ENCODE results near the gene CD84. TPM values are rescaled to one million over a fixed set of nuclear protein-coding genes. Genes with fewer than 3 reads are reported as not detected.

Gene CD84
- total and polyA plus RNA-seq, 4 donors = 1.9 to 18.8 (median 10.7) TPM

DNA sequence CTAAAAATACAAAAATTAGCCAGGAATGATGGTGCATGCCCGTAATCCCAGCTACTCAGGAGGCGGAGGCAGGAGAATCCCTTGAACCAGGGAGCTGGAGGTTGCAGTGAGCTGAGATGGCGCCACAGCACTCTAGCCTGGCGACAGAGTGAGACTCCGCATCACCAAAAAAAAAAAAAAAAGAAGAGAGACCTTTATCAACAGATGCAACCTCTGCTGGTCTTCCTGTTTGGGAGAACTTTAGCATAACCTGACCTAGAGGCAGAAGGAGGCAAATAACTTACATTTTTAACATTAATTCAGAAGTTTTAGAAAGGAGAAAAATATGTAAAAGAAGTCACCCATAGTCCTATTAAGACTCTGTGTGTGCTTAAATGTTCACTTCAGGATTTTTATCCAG lies 35.1 kb upstream of the CD84 start:
- 60 to 86% methylated on average over 5 of the region's 5 CpGs for WGBS, 2 donors
- Histone ChIP-seq H3K9me3 (ENCODE audit: control insufficient read depth in 4 of 4, insufficient read depth in 3 of 4, low read length in 3 of 4) (no peaks in the 10 kb centered on the region), H3K4me1 (ENCODE audit: control insufficient read depth in 5 of 5, insufficient read depth in 5 of 5, low read length in 5 of 5) (no peaks in the 10 kb centered on the region), H3K9ac (ENCODE audit: insufficient read depth in 1 of 2, low read length in 2 of 2) (no peak overlapping the region), H3K36me3 (ENCODE audit: control insufficient read depth in 4 of 4, insufficient read depth in 4 of 4, low read length in 4 of 4) (no peaks in the 10 kb centered on the region), H3K27ac (ENCODE audit: low read depth in 1 of 2, low read length in 1 of 2) (no peak overlapping the region), H3K27me3 (ENCODE audit: control insufficient read depth in 3 of 3, insufficient read depth in 3 of 3, low read length in 2 of 3) (peaks cover 0 to 3% (median 0%) of the 10 kb centered on the region in 3 donors), H3K4me3 (no peak overlapping the region)
- DNase-seq (no peak), ATAC-seq (ENCODE audit: insufficient read depth, low FRiP score) (no peak)
- TF ChIP-seq, protein P1, sequence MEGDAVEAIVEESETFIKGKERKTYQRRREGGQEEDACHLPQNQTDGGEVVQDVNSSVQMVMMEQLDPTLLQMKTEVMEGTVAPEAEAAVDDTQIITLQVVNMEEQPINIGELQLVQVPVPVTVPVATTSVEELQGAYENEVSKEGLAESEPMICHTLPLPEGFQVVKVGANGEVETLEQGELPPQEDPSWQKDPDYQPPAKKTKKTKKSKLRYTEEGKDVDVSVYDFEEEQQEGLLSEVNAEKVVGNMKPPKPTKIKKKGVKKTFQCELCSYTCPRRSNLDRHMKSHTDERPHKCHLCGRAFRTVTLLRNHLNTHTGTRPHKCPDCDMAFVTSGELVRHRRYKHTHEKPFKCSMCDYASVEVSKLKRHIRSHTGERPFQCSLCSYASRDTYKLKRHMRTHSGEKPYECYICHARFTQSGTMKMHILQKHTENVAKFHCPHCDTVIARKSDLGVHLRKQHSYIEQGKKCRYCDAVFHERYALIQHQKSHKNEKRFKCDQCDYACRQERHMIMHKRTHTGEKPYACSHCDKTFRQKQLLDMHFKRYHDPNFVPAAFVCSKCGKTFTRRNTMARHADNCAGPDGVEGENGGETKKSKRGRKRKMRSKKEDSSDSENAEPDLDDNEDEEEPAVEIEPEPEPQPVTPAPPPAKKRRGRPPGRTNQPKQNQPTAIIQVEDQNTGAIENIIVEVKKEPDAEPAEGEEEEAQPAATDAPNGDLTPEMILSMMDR (IDR thresholded peaks at IDR 0.05; ENCODE audit: control extremely low read depth, extremely low read depth) = no peak

DNA sequence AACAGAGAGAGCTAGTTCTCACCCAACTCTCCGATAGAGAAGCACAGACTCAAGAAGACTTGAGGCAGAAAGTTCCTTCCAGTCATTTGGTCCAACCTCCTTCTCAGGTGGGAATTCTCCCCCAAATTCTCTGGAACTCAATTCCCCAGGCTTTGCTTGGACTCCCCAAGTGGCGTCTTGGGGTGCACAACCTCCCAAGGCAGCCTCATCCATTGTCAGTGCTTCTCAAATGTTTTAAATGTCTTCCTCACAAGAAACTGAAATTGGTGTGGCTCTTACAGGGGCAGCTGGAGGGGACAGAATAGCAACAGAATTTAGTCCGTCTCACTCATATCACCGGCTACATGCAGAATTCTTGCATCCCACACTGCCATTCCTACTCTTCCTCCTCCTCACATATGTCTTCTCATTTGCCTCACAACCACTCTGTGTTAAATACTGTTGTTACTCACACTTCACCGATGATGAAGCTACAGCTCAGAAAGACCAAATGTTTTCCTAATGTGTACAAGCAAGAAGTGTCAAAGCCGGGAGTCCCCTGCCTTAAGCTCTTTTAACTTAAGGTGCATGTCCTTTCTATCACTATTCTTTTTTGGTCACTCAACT lies 33.4 kb upstream of the CD84 start:
- Histone ChIP-seq H3K4me3 (no peak overlapping the region), H3K9ac (ENCODE audit: insufficient read depth in 1 of 2, low read length in 2 of 2) (no peak overlapping the region), H3K36me3 (ENCODE audit: control insufficient read depth in 4 of 4, insufficient read depth in 4 of 4, low read length in 4 of 4) (no peaks in the 10 kb centered on the region), H3K4me1 (ENCODE audit: control insufficient read depth in 5 of 5, insufficient read depth in 5 of 5, low read length in 5 of 5) (no peaks in the 10 kb centered on the region), H3K9me3 (ENCODE audit: control insufficient read depth in 4 of 4, insufficient read depth in 3 of 4, low read length in 3 of 4) (no peaks in the 10 kb centered on the region), H3K27me3 (ENCODE audit: control insufficient read depth in 3 of 3, insufficient read depth in 3 of 3, low read length in 2 of 3) (peaks cover 0 to 3% (median 0%) of the 10 kb centered on the region in 3 donors), H3K27ac (ENCODE audit: low read depth in 1 of 2, low read length in 1 of 2) (no peak overlapping the region)
- 83 to 94% methylated on average over 6 of the region's 6 CpGs for WGBS, 2 donors
- ATAC-seq (ENCODE audit: insufficient read depth, low FRiP score) (no peak), DNase-seq (no peak)
- TF ChIP-seq, protein P1 (IDR thresholded peaks at IDR 0.05; ENCODE audit: control extremely low read depth, extremely low read depth) = no peak

- DNase-seq (no peak), ATAC-seq (ENCODE audit: insufficient read depth, low FRiP score) (no peak)
- H3K9ac ChIP-seq (ENCODE audit: insufficient read depth in 1 of 2, low read length in 2 of 2) = no peak overlapping the region
- no peak overlapping the region for H3K4me3 ChIP-seq
- H3K36me3 ChIP-seq (ENCODE audit: control insufficient read depth in 4 of 4, insufficient read depth in 4 of 4, low read length in 4 of 4) = no peaks in the 10 kb centered on the region
- WGBS, 2 donors = 11 to 28% methylated on average over 1 of the region's 1 CpG
- peaks cover 0 to 3% (median 0%) of the 10 kb centered on the region in 3 donors for H3K27me3 ChIP-seq (ENCODE audit: control insufficient read depth in 3 of 3, insufficient read depth in 3 of 3, low read length in 2 of 3)
- no peaks in the 10 kb centered on the region for H3K4me1 ChIP-seq (ENCODE audit: control insufficient read depth in 5 of 5, insufficient read depth in 5 of 5, low read length in 5 of 5)
- no peaks in the 10 kb centered on the region for H3K9me3 ChIP-seq (ENCODE audit: control insufficient read depth in 4 of 4, insufficient read depth in 3 of 4, low read length in 3 of 4)
- TF ChIP-seq, protein P1 (IDR thresholded peaks at IDR 0.05; ENCODE audit: control extremely low read depth, extremely low read depth) = no peak
- no peak overlapping the region for H3K27ac ChIP-seq (ENCODE audit: low read depth in 1 of 2, low read length in 1 of 2)
These were observed 31.4 kb upstream of the CD84 start for GRCh38 chr1:160610569-160611242.
